Measurements from ENCODE around the gene ADH5.
"Not testable (repeated sequence)": the region's sequence is repeated elsewhere in the genome, so short reads cannot be mapped to it uniquely, and the experiment has no call there.

Gene ADH5

DNA sequence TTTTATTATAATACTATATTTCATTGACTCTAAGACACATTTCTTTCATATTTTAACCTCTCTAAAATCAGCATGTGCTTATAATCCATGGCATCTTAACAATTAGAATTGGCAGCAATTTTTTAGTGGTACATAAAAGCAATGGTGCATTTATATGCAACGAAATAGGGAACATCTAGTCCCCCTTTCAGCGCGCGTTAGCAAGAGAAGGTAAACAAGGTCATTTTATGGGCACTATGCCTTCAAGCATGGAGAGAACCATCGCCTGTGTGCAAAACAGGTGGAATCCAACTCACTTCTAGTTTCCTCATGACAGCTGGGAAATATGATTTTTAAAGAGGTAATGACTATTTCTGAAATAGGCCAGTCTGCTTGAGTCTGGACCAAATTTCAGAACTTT, 6.4 kb downstream of the ADH5 start:
- no peak for DNase-seq

- not testable (repeated sequence) for DNase-seq
Observed at GRCh38 chr4:99080869-99081268, 7.7 kb downstream of the ADH5 start.

DNA sequence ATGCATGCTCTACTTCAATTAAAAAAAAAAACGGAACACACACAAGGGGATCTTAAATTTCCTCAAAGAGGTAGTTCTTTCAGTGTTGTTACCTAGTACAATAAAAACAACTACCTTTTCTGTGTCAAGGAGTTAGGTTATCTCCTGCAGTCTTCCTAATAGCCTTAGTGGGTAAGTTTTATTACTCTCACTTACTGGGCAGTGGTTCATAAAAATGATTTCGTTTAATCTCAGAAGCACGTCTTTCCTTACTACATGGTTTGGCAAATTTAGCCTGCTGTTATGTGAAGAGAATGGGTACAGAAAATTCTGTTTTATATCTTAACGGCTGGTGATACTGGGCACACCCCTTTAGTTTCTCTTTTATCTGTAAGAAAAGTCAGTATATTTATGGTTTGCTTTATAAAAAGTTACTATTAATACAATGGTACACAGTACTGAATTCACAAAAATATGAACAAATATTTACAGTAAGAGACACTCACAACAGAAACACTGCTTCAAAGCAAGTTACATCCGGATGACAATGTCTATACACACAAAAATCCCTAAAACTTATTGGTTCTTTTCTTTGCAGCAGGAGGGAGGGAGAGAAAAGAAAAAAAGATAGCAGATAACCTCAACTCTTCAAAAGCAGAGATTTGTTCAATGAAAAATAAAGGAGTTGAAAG, 8.8 kb downstream of the ADH5 start:
- DNase-seq: no peak

DNA sequence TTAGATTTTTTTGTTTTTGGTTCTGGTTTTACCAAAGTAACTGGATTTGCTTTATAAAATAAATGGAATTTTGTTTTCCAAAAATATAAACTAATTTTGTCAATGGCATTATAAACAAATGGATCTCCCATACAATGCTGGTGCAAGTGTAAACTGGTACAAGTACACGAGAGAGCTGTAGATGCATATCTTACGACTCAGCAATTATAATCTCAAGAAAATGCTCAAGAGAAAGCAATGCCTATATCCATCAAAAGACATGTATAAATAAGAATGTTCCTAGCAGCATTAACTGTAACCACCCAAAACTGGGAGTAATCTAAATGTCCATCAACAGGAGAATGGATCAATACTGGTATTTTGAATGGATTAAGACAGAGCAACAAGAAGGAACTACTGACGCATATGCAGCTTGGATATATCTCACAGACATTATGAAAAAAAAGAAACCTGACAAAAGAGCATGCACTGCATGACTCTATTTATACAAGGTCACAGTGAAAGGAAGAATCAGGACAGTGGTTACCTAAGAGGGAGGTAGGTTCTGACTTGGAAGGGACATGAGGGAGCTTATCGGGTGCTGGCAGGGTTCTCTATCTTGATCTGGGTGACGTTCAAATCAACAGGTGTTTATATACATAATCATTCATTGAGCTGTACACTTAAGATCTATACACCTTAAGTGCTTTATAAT, 9.5 kb downstream of the ADH5 start:
- DNase-seq: no peak

GRCh38 chr4:99078336-99078735, 10.3 kb downstream of the ADH5 start:
- DNase-seq: no peak

DNA sequence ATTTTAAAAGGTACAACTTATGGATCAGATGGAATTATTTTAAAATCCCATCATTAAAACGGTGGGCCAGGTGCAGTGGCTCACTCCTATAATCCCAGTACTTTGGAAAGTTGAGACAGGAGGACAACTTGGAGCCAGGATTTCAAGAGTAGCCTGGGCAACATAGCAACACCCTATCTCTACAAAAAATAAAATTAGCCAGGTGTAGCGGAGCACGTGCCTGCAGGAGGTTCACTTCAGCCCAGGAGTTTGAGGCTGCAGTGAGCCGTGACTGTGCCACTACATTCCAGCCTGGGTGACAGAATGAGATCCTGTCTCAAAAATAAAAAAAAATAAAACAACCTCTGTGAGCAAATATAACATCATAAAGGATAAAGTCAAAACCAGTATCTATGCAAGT, 11.4 kb downstream of the ADH5 start:
- no peak for DNase-seq

DNA sequence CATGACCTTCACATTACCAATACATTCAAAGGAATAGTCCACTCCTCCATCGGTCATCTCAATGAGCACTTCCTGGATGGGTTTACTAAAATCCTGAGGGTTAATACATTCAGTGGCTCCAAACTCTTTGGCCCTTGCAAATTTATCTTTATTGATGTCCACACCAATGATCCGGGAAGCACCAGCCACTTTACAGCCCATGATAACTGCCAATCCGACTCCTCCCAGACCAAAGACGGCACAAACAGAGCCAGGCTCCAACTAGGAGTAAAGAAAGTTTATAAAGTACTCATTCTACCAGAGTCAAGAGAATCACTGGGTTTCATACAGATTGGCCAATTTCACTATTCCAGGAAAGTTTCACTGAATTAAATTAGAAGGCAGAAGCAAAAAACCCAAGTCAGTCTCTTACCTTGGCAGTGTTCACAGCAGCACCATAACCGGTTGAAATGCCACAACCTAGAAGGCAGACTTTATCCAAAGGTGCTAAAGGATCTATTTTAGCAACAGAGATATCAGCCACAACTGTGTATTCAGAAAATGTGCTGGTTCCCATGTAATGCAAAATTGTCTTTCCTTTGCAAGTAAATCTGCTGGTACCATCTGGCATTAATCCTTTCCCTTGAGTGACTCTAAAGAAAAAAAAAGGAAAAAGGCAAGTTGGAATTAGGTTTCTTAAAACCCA, 12.2 kb downstream of the ADH5 start:
- DNase-seq: no peak

- no peak for DNase-seq
Observed at GRCh38 chr4:99074816-99075215, 13.8 kb downstream of the ADH5 start.

DNA sequence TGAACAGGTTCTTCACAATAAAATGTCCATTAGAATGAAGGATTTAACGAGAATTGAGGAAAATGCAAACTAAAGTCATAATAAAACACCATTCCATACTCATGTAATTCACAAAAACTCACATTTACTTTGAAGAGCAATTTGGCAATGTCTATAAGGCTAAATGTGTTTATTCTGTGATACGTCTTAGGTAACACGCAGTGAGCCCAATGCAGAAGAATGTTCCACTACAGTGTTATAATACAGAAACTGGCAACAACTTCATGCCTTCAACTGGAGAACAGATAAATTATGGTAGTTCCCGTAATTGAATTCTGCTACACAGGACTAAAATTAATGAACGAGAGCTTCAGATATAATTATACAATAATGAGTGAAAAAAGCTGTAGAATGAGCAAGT, 17.4 kb downstream of the ADH5 start:
- DNase-seq: no peak

DNA sequence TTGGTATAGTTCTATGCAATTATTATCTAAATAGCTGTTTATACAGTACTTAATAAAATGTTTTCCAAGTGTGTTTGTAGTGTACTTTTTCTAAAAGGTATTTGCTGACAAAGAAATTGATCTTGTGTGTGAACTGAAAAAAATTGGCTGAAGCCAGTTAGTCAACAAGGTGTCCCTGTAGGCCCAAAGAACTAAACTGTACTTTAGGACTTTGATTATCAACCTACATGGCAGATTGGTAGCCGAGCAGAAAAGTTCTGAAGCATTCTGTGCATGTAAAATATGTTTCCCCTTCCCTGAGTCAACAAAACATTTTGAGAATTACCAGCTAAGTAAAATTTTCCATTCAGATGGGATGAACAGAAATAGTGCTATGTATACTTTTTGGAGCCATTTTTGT, 21.0 kb downstream of the ADH5 start:
- DNase-seq: no peak

- DNase-seq: not testable (repeated sequence)
Observed at GRCh38 chr4:99065521-99065920, 23.1 kb downstream of the ADH5 start.

GRCh38 chr4:99062120-99062519, 26.5 kb downstream of the ADH5 start:
- no peak for DNase-seq

- no peak for DNase-seq
Observed at GRCh38 chr4:99061048-99061700, 27.4 kb downstream of the ADH5 start.

- DNase-seq: no peak
Observed at GRCh38 chr4:99059550-99059949, 29.0 kb downstream of the ADH5 start.

DNA sequence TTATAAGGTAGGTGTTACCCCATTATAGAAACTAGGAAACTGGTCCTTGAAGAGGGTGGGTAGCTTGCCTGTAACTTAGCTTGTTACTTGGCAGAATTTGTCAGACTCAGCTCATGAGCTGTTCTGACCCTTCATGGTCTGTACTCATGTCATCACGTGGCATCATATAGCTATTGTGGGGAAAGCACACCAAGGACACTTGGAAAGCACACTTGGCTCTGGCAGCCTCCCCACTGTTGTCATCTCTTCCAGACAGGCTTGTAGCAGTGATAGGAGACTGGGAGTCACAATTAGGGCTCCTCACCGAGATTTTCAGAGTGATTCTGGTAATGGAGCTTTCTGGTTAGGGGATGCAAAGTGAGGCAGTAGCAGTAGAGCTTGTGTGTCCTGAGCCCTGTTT, 30.4 kb downstream of the ADH5 start:
- no peak for DNase-seq

GRCh38 chr4:99054428-99054994, 34.1 kb downstream of the ADH5 start:
- no peak for DNase-seq

GRCh38 chr4:99052902-99053301, 35.7 kb downstream of the ADH5 start:
- no peak for DNase-seq

- no peak for DNase-seq
Observed at GRCh38 chr4:99047710-99048109, 40.9 kb downstream of the ADH5 start.

DNA sequence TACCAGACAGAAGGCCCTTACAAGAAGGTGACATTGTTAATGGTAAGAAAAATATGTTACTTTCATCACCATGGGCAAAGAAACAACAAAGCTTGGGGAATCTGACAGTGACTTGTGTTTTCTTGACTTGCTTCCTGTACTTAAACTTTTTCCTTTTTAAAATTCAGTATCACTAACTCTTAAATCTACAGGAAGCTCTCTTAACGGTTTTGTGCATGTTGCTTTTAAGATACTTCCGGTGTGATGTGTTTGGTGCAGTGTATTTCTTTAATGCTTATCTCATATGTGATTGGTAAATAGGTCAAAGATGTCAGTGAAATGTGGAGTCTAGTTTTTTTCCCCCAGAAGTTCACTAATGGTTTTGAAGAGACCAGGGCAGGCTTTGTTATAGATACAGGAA, 45.2 kb downstream of the ADH5 start:
- no peak for DNase-seq

DNA sequence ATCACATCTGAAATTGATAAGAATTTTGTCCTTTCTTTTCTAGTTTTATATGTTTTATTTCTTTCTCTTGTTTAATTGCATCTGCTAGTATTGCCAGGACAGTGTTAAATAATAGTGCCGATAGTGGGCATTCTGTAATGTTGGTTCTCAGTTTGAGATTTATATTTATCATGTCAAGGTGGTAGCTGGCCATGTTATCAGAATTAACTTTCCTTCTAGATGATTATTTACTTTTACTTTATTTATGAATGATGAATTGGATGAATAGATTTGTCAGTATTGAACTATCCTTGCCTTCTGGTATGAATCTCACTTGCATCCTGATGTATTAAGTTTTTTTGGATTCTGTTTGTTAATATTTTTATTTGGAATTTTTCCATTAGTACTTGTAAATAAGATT, 50.4 kb downstream of the ADH5 start:
- no peak for DNase-seq

- DNase-seq: no peak
Observed at GRCh38 chr4:99033956-99034355, 54.6 kb downstream of the ADH5 start.

DNA sequence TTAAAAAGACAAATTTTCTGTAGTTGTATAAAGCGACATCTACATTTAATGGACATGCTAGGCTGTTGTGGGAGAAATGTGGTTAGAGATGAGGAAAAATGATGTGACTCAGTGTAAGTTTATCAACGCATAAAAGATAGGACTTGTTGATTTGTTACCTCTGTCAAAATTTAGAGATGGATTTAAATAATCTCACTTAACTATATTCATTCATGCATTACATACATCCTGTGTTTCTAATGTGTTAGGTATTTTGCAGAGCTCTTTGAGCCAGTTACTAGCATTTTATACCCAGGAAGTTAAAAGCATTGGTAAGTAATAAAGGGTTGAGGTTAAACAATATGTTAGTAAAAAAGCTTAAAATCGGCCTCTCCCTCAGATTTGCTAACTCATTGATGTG, 58.7 kb downstream of the ADH5 start:
- DNase-seq: no peak

DNA sequence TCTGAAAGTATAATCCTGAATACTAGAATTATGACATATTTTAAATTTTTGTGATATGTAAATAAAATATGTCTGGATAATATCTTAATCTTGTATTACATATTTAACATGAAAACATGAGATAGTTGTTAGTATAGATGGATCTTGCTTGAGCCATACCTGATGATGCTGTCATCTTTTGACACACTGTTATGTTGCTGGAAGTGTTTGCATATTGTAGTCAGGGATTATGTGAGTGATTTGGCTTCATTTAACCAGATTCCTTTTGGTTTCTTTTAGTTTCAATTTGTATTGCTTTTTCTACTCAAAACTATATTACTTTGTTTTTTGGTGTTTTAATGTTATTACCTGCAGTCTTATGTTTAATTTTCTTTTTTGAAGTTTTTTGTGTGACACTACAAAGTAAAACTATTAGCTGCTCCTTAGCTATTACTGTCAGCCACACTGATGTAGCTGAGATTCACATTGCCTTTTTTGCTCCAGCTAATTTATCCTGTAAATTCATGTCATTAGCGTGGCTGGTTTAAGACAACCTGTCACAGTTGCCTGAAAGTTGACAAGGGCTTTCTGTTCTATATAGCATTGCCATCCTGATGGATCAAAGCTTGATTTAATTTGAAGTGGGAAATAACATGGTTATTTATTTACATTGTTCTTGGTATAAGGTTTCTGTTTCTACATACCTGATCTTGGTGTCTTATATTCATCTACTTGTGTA, 59.4 kb downstream of the ADH5 start:
- DNase-seq: no peak
